Measurements from ENCODE around the gene GGA1. TPM values are rescaled to one million over a fixed set of nuclear protein-coding genes. Genes with fewer than 3 reads are reported as not detected.

GGA1 gene
- total RNA-seq, 1 donor from 2014 or later = 64.4 TPM

DNA sequence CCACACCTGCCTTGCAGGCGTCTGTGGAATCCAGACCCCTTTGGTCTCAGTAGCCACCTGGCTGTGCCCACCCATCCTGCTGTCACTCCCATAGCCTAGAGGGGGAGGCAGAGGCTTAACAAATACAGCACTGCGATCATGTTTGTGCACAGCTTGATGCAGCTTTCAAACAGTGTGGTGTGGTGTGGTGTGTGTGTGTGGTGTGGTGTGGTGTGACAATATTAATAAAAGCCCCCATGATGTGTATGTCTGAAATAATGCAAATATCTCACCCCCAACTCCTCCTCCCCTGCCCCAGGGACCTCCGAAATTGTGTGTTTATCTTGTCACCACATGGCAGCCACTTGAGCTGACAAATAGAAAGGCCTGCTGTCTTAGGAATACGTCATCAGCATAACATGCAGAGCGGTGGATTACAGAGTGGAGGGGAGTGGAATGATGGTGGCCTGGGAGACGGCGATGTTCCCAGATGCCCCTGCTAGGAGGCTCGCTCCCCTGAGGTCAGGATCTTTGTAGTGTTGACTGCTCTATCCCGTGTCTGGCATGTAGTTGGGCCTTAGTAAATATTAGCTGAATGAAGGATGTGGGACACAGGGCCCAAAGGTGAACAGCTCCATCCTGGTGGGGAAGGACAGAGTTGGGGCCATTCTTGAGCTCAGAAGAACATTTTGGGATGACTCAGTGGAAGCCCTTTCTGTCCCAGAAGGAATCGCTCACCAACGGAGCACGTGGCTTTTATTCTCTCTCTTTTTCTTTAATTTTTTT lies 52.7 kb downstream of the GGA1 start:
- peak; percentile 32 for TF ChIP-seq CTCF (IDR thresholded peaks at IDR 0.05)
- no peak overlapping the region for H3K27ac ChIP-seq
- peaks cover 9% of the 10 kb centered on the region for H3K36me3 ChIP-seq
- no peaks in the 10 kb centered on the region for H3K9me3 ChIP-seq
- ATAC-seq (no peak), DNase-seq (no peak)
- no peak overlapping the region for H3K4me3 ChIP-seq
- intact Hi-C loops (cut with DNase I) = no loop called here
- H3K27me3 ChIP-seq = no peaks in the 10 kb centered on the region
- H3K4me1 ChIP-seq = peaks cover 32% of the 10 kb centered on the region

DNA sequence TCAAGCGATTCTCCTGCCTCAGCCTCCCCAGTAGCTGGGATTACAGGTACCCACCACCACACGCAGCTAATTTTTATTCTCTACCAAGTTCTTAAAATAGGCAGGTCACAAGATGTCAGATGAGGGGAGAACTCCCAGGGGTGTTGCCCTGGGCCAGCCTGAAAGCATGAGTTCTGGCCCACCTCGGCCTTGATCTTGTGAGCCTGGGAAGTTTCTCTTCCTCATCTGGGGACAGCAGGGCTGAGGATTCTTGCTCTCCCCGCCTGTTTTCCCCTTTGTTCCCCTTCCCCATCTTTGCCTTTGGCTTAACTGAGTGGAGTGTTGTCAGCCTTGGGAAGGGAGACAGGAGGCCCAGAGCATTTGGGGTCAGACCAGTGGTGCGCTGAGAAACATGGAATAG lies 53.4 kb downstream of the GGA1 start:
- Histone ChIP-seq H3K27ac (no peak overlapping the region), H3K36me3 (peaks cover 15% of the 10 kb centered on the region), H3K4me3 (no peak overlapping the region), H3K9me3 (no peaks in the 10 kb centered on the region), H3K27me3 (no peaks in the 10 kb centered on the region), H3K4me1 (peaks cover 32% of the 10 kb centered on the region)
- no peak for TF ChIP-seq CTCF (IDR thresholded peaks at IDR 0.05)
- ATAC-seq = no peak
- intact Hi-C loops (cut with DNase I) = no loop called here
- DNase-seq = no peak

DNA sequence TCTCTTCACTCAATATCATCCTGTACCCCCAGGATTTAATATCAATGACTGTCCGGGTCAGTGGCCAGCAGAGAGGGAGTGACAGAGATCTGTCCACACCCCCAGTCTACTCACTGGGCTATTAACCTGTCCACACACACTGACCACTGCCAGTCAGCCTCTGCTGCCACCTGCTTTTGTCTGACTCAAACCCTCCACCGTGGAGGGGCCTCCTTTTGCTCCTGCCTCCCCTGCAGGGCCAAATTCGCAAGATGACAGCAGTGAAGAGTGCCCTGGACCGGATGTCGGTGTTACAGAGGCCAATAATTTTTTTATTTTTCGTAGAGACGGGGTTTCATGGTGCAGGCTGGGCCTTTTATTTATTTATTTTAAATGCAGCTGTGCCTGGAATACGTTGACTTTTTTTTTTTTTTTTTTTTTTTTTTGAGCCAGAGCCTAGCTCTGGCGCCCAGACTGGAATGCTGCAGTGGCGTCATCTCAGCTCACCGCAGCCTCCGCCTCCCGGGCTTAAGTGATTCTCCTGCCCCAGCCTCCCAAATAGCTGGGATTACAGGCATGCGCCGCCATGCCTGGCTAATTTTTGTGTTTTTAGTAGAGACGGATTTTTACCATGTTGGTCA lies 55.0 kb downstream of the GGA1 start:
- no peaks in the 10 kb centered on the region for H3K27me3 ChIP-seq
- intact Hi-C loops (cut with DNase I) = no loop called here
- H3K4me1 ChIP-seq = peaks cover 26% of the 10 kb centered on the region
- H3K27ac ChIP-seq = no peak overlapping the region
- no peak for DNase-seq
- ATAC-seq = no peak
- no peak for TF ChIP-seq CTCF (IDR thresholded peaks at IDR 0.05)
- no peaks in the 10 kb centered on the region for H3K9me3 ChIP-seq
- H3K4me3 ChIP-seq = no peak overlapping the region
- H3K36me3 ChIP-seq = peaks cover 15% of the 10 kb centered on the region

DNA sequence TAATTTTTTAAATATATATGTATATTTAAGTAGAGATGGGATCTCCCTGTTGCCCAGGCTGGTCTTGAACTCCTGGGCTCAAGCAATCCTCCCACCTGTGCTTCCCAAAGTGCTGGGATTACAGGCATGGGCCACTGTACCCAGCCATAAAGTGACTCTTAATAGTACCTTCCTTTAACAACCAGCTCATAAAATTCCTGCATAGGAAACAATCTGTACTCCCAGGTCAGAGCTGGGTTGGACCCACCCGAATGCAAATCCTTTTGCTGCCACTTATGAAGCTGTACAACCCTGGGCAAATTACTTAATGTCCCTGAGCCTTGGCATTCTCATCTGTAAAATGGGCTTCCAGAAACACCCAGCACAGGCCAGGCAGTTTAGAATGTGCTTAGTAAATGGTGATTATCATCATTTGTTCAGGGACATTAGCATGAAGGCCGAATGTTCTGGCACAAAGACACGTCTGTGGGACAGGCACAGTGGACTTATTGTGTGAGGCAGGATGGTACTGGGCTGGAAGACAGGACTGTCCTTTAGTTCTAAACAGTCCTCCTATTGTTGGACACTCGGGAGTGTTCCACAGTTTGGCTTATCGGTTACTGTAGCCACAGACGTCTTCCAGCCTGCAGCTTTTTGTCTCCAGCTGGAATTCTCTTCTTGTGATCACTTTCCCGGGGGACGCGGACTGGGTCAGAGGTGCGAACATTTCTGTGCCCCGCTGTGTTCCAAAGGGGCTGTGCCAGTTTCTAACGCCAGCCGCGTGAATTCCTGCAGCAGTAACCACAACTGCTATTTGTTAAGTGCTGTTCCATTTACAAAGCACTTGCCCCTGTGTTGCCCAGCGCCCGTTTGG lies 55.8 kb downstream of the GGA1 start:
- Histone ChIP-seq H3K27ac (no peak overlapping the region), H3K27me3 (no peaks in the 10 kb centered on the region), H3K9me3 (no peaks in the 10 kb centered on the region), H3K4me1 (peaks cover 23% of the 10 kb centered on the region), H3K4me3 (no peak overlapping the region), H3K36me3 (peaks cover 15% of the 10 kb centered on the region)
- intact Hi-C loops (cut with DNase I) = no loop called here
- no peak for DNase-seq
- ATAC-seq = no peak
- TF ChIP-seq CTCF (IDR thresholded peaks at IDR 0.05) = no peak

- no peak overlapping the region for H3K4me3 ChIP-seq
- no peak overlapping the region for H3K27ac ChIP-seq
- H3K4me1 ChIP-seq = peaks cover 13% of the 10 kb centered on the region
- no peaks in the 10 kb centered on the region for H3K9me3 ChIP-seq
- no peak for TF ChIP-seq CTCF (IDR thresholded peaks at IDR 0.05)
- H3K27me3 ChIP-seq = no peaks in the 10 kb centered on the region
- ATAC-seq = no peak
- H3K36me3 ChIP-seq = peaks cover 15% of the 10 kb centered on the region
- DNase-seq = no peak
- intact Hi-C loops (cut with DNase I) = no loop called here
These were observed 56.9 kb downstream of the GGA1 start for GRCh38 chr22:37665487-37665886.

Measured in upper lobe of right lung (tissue), 1 donor.